ENCODE measurements around the gene TULP4. TPM values are rescaled to one million over a fixed set of nuclear protein-coding genes. Genes with fewer than 3 reads are reported as not detected.

TULP4 gene, protein sequence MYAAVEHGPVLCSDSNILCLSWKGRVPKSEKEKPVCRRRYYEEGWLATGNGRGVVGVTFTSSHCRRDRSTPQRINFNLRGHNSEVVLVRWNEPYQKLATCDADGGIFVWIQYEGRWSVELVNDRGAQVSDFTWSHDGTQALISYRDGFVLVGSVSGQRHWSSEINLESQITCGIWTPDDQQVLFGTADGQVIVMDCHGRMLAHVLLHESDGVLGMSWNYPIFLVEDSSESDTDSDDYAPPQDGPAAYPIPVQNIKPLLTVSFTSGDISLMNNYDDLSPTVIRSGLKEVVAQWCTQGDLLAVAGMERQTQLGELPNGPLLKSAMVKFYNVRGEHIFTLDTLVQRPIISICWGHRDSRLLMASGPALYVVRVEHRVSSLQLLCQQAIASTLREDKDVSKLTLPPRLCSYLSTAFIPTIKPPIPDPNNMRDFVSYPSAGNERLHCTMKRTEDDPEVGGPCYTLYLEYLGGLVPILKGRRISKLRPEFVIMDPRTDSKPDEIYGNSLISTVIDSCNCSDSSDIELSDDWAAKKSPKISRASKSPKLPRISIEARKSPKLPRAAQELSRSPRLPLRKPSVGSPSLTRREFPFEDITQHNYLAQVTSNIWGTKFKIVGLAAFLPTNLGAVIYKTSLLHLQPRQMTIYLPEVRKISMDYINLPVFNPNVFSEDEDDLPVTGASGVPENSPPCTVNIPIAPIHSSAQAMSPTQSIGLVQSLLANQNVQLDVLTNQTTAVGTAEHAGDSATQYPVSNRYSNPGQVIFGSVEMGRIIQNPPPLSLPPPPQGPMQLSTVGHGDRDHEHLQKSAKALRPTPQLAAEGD (N-terminal part only)
- total RNA-seq, result 100 to 1,000 TPM; 140 to 199 TPM

DNA sequence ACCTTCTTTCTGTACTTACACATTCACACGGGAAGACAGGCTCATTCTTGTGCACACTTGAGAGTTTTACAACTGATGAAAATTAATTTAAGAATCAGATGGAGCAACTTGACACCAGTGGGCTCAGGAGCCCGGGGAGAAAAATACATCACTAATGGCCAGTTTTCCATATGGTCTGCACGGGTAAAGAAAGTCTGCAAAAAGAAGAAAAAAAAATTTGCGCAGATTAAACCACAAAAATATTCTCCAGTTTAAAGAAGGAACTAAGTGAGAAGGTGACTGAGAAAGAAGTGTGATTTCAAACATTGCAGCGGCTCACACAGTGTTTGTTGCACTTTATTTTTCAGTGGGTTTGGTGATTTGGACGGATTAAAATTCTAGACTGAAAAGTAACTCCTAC lies at the start of gene TULP4:
TULP4 (plus strand) TSS at position 301 of the 400 bp plus-strand sequence. CDS start 1,552 bp downstream, outside the sequence.
- peaks cover 10% of the 10 kb centered on the region for H3K36me3 ChIP-seq
- no peak for DNase-seq (ENCODE audit: low spot score)
- H3K27me3 ChIP-seq, result no peaks in the 10 kb centered on the region
- no peak within 1 kb of the TSS for H3K4me3 ChIP-seq
- TF ChIP-seq, protein P1, sequence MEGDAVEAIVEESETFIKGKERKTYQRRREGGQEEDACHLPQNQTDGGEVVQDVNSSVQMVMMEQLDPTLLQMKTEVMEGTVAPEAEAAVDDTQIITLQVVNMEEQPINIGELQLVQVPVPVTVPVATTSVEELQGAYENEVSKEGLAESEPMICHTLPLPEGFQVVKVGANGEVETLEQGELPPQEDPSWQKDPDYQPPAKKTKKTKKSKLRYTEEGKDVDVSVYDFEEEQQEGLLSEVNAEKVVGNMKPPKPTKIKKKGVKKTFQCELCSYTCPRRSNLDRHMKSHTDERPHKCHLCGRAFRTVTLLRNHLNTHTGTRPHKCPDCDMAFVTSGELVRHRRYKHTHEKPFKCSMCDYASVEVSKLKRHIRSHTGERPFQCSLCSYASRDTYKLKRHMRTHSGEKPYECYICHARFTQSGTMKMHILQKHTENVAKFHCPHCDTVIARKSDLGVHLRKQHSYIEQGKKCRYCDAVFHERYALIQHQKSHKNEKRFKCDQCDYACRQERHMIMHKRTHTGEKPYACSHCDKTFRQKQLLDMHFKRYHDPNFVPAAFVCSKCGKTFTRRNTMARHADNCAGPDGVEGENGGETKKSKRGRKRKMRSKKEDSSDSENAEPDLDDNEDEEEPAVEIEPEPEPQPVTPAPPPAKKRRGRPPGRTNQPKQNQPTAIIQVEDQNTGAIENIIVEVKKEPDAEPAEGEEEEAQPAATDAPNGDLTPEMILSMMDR (IDR thresholded peaks at IDR 0.05), result no peak
- no peaks in the 10 kb centered on the region for H3K4me1 ChIP-seq
- H3K27ac ChIP-seq, result no peak within 1 kb of the TSS
- H3K9me3 ChIP-seq, result peaks cover 0 to 9% of the 10 kb centered on the region in 2 donors

DNA sequence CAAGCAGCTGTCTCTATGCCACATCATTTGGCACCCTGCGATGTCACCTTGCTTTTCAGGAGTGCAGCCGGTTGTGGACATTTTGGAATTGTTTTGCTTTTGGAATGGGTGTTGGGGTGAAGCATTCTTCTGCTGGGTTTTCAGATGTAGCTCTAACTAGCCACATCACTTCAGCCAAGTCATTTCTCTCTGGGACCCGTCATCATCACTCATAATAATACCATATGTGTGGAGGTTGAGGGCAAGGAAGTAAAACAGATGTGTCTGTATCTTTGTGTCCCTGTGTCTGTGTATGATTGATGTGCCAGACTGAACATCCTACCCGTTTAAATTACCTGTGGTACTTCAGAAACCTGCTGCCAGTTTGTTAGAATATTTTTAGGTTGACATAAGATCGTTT lies 49.5 kb upstream of the TULP4 start:
- TF ChIP-seq, protein P1 (IDR thresholded peaks at IDR 0.05), result no peak
- no peaks in the 10 kb centered on the region for H3K36me3 ChIP-seq
- DNase-seq (ENCODE audit: low spot score), result no peak
- no peaks in the 10 kb centered on the region for H3K27me3 ChIP-seq
- H3K4me1 ChIP-seq, result no peaks in the 10 kb centered on the region
- no peak overlapping the region for H3K27ac ChIP-seq
- no peaks in the 10 kb centered on the region for H3K9me3 ChIP-seq
- H3K4me3 ChIP-seq, result no peak overlapping the region

DNA sequence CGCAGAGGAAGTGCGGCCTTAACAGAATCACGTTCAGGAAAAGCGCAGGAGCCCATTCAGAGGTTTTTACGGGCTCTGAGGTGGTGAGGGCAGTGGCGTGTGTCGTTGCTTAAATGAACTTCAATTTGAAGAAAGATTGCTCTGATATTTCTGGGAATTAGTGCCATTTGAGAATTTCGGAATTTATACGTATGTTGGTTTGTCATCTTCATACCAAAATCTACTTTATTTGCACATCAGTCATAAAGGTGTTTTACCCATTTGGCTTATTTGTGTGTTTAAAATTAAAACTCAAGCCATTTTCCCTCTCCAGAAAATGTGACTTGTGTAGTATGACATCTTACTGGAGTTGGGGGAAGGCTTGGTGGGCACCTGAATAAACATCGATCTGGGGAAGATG lies 48.1 kb upstream of the TULP4 start:
- DNase-seq (ENCODE audit: low spot score), result no peak

DNA sequence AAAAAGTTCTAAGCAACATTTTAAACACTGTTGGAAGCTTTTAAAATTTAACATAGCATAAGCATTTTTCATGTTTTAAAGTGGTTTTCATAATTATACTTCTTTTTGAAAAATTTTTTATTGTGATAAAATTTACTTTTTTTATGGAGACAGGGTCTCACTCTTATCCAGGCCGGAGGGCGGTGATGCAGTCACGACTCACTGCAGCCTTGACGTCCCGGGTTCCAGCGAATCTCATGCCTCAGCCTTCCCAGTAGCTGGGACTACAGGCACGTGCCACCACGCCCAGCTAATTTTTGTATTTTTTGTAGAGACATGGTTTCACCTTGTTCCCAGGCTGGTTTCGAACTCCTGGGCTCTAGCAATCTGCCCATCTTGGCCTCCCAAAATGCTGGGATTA lies 46.1 kb upstream of the TULP4 start:
- Histone ChIP-seq H3K27ac (no peak overlapping the region), H3K4me3 (no peak overlapping the region), H3K36me3 (no peaks in the 10 kb centered on the region), H3K4me1 (peaks cover 0 to 12% of the 10 kb centered on the region in 2 donors), H3K9me3 (no peaks in the 10 kb centered on the region), H3K27me3 (no peaks in the 10 kb centered on the region)
- no peak for DNase-seq (ENCODE audit: low spot score)
- TF ChIP-seq, protein P1 (IDR thresholded peaks at IDR 0.05), result no peak

More for the DNA sequence above, 48.1 kb upstream of the TULP4 start:
- Histone ChIP-seq H3K9me3 (no peaks in the 10 kb centered on the region), H3K4me1 (no peaks in the 10 kb centered on the region), H3K4me3 (no peak overlapping the region), H3K27ac (no peak overlapping the region), H3K27me3 (no peaks in the 10 kb centered on the region), H3K36me3 (no peaks in the 10 kb centered on the region)
- TF ChIP-seq, protein P1 (IDR thresholded peaks at IDR 0.05), result no peak

DNA sequence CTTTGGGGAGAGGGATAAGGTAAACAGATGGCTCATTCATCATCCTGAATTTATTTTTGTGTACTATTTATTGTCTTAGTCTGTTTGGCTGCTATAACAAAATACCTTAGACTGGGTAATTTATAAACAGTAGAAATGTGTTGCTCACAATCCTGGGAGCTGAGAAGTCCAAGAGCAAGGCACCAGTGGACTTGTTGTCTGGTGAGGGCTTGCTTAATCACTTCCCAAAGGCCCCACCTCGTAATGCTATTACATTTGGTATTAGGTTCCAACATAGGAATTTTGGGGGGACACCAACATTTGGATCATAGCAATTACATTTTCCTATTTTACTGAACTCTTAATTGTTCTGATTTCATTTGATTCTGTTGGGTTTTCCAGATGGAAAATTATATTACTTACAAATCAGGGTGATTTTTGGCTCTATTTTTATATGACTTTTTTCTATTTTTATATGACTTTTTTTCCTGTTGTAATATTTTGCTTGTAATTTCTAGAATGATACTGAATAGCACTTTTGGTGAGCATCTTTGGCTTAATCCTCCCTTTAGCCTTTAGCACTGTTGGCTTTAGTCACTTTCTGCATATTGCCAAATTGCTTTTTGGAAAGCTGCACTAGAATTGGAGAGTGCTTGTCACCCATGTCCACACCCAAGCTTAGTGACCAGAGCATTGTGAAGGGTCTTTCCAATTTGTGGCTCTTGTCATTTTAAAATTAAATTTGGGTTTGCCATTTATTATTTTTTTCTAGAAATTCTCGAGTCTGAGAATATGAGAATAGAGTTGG lies 43.7 kb upstream of the TULP4 start:
- TF ChIP-seq, protein P1 (IDR thresholded peaks at IDR 0.05), result no peak
- H3K4me1 ChIP-seq, result peaks cover 0 to 13% of the 10 kb centered on the region in 2 donors
- DNase-seq (ENCODE audit: low spot score), result no peak
- no peaks in the 10 kb centered on the region for H3K9me3 ChIP-seq
- no peak overlapping the region for H3K27ac ChIP-seq
- H3K4me3 ChIP-seq, result no peak overlapping the region
- no peaks in the 10 kb centered on the region for H3K27me3 ChIP-seq
- H3K36me3 ChIP-seq, result no peaks in the 10 kb centered on the region

All from right atrium auricular region (tissue), 2 donors.